Measurements from ENCODE around the gene NOTCH2. TPM values are rescaled to one million over a fixed set of nuclear protein-coding genes. Genes with fewer than 3 reads are reported as not detected.

The NOTCH2 gene
- total RNA-seq, 1 donor from 2014 or later = 3.5 TPM

- TF ChIP-seq, protein P1, sequence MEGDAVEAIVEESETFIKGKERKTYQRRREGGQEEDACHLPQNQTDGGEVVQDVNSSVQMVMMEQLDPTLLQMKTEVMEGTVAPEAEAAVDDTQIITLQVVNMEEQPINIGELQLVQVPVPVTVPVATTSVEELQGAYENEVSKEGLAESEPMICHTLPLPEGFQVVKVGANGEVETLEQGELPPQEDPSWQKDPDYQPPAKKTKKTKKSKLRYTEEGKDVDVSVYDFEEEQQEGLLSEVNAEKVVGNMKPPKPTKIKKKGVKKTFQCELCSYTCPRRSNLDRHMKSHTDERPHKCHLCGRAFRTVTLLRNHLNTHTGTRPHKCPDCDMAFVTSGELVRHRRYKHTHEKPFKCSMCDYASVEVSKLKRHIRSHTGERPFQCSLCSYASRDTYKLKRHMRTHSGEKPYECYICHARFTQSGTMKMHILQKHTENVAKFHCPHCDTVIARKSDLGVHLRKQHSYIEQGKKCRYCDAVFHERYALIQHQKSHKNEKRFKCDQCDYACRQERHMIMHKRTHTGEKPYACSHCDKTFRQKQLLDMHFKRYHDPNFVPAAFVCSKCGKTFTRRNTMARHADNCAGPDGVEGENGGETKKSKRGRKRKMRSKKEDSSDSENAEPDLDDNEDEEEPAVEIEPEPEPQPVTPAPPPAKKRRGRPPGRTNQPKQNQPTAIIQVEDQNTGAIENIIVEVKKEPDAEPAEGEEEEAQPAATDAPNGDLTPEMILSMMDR (IDR thresholded peaks at IDR 0.05; ENCODE audit: partially characterized antibody, unreplicated experiment) = no peak
- Mint-ChIP-seq H3K4me3 (ENCODE audit: unreplicated experiment) (no peak overlapping the region), H3K27ac (ENCODE audit: unreplicated experiment) (no peak overlapping the region), H3K36me3 (ENCODE audit: unreplicated experiment) (peaks cover 7% of the 10 kb centered on the region), H3K9me3 (ENCODE audit: unreplicated experiment) (no peaks in the 10 kb centered on the region), H3K27me3 (ENCODE audit: unreplicated experiment) (no peaks in the 10 kb centered on the region), H3K4me1 (ENCODE audit: low read depth, unreplicated experiment) (no peaks in the 10 kb centered on the region)
- no peak for DNase-seq
Observed at GRCh38 chr1:119920104-119920968, 149.1 kb downstream of the NOTCH2 start.

DNA sequence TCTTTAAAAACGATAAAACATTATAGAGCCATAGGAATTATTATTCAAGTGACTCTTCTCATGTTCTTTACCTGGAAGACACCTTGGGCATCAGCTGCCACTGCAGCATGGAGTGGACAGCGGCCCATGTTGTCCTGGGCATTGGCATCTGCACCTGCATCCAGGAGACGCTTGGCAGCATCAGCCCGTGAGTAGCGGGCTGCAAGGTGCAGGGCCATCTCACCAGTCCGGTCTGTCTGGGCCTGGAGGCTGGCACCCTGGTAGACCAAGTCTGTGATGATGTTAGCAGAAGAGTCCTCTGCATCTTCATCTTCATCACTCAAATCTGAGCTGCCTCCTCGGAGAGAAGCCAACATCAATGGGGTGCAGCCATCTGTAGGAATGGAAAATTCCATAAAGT is 150.2 kb downstream of the NOTCH2 start:
- Mint-ChIP-seq H3K27ac (ENCODE audit: unreplicated experiment) (no peak overlapping the region), H3K36me3 (ENCODE audit: unreplicated experiment) (peaks cover 10% of the 10 kb centered on the region), H3K27me3 (ENCODE audit: unreplicated experiment) (no peaks in the 10 kb centered on the region), H3K4me3 (ENCODE audit: unreplicated experiment) (no peak overlapping the region), H3K4me1 (ENCODE audit: low read depth, unreplicated experiment) (no peaks in the 10 kb centered on the region), H3K9me3 (ENCODE audit: unreplicated experiment) (no peaks in the 10 kb centered on the region)
- no peak for DNase-seq
- TF ChIP-seq, protein P1 (IDR thresholded peaks at IDR 0.05; ENCODE audit: partially characterized antibody, unreplicated experiment) = no peak

GRCh38 chr1:119918301-119918700 is 151.2 kb downstream of the NOTCH2 start:
- Mint-ChIP-seq H3K4me3 (ENCODE audit: unreplicated experiment) (no peak overlapping the region), H3K27ac (ENCODE audit: unreplicated experiment) (no peak overlapping the region), H3K36me3 (ENCODE audit: unreplicated experiment) (peaks cover 10% of the 10 kb centered on the region), H3K4me1 (ENCODE audit: low read depth, unreplicated experiment) (no peaks in the 10 kb centered on the region), H3K27me3 (ENCODE audit: unreplicated experiment) (no peaks in the 10 kb centered on the region), H3K9me3 (ENCODE audit: unreplicated experiment) (no peaks in the 10 kb centered on the region)
- TF ChIP-seq, protein P1 (IDR thresholded peaks at IDR 0.05; ENCODE audit: partially characterized antibody, unreplicated experiment) = no peak
- no peak for DNase-seq

- no peaks in the 10 kb centered on the region for H3K9me3 Mint-ChIP-seq (ENCODE audit: unreplicated experiment)
- no peaks in the 10 kb centered on the region for H3K27me3 Mint-ChIP-seq (ENCODE audit: unreplicated experiment)
- H3K4me1 Mint-ChIP-seq (ENCODE audit: low read depth, unreplicated experiment) = no peaks in the 10 kb centered on the region
- no peak overlapping the region for H3K4me3 Mint-ChIP-seq (ENCODE audit: unreplicated experiment)
- H3K36me3 Mint-ChIP-seq (ENCODE audit: unreplicated experiment) = peaks cover 10% of the 10 kb centered on the region
- TF ChIP-seq, protein P1 (IDR thresholded peaks at IDR 0.05; ENCODE audit: partially characterized antibody, unreplicated experiment) = no peak
- no peak for DNase-seq
- no peak overlapping the region for H3K27ac Mint-ChIP-seq (ENCODE audit: unreplicated experiment)
Observed at GRCh38 chr1:119917304-119918055, 152.0 kb downstream of the NOTCH2 start.

- H3K27me3 Mint-ChIP-seq (ENCODE audit: unreplicated experiment) = no peaks in the 10 kb centered on the region
- no peaks in the 10 kb centered on the region for H3K9me3 Mint-ChIP-seq (ENCODE audit: unreplicated experiment)
- DNase-seq = no peak
- H3K27ac Mint-ChIP-seq (ENCODE audit: unreplicated experiment) = peak overlapping the region; percentile 44
- H3K36me3 Mint-ChIP-seq (ENCODE audit: unreplicated experiment) = peaks cover 10% of the 10 kb centered on the region
- no peak overlapping the region for H3K4me3 Mint-ChIP-seq (ENCODE audit: unreplicated experiment)
- TF ChIP-seq, protein P1 (IDR thresholded peaks at IDR 0.05; ENCODE audit: partially characterized antibody, unreplicated experiment) = no peak
- peaks cover 1% of the 10 kb centered on the region for H3K4me1 Mint-ChIP-seq (ENCODE audit: low read depth, unreplicated experiment)
Observed at GRCh38 chr1:119915517-119915916, 153.9 kb downstream of the NOTCH2 start.

All from glutamatergic neuron (in vitro differentiated cells).